Amniotic epithelial cell (primary cell): ENCODE measurements around the gene CACNA1D.
"Not testable (repeated sequence)": the region's sequence is repeated elsewhere in the genome, so short reads cannot be mapped to it uniquely, and the experiment has no call there.

Source experiments
- DNase-seq: peaks from one replicate; pipeline ENCODE4 v3.0.0-alpha.2; 2010; ENCODE audit warnings: low read depth

Gene CACNA1D

DNA sequence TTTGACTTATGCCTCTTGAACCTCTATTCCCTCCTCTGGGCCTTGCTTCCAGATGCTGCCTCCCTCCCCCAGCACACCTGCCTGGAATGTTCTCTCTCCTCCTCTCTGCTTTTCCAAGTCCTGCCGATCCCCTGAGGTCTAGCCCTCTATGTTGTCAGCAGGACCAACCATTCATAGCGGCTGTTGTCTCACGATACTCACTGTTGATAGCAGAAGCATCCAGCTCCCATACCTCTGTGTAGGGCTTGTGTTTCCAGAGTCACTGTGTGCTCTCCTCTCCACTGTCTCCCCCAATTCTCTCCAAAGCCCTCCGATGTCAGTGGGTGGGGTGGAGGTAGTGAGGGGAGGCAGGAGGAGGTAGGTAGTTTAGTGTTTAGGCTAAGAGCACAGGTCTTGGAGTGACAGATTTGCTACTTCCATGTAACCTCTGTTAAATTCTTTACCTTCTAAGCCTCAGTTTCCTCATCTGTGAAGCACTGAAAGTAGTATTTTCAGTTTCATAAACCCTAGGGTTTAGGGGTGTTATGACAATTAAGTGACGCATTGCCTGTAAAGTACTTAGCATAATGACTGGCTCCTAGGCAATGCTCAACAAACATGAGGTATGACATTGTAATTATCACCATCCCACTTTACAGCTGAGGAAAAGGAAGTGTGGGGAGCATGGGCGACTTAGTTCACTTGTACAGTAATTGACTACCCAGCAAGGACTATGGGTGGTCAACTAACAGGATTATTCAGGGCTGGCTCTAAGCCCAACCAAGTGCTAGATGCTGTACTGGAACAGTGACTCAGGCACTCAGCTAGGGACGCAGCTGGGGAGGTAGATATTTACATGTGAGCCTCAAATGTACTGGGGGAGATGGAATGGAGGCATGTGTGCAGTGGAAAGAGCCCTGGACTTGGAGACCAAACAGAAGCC is 122.8 kb downstream of the CACNA1D start:
- DNase-seq: no peak

DNA sequence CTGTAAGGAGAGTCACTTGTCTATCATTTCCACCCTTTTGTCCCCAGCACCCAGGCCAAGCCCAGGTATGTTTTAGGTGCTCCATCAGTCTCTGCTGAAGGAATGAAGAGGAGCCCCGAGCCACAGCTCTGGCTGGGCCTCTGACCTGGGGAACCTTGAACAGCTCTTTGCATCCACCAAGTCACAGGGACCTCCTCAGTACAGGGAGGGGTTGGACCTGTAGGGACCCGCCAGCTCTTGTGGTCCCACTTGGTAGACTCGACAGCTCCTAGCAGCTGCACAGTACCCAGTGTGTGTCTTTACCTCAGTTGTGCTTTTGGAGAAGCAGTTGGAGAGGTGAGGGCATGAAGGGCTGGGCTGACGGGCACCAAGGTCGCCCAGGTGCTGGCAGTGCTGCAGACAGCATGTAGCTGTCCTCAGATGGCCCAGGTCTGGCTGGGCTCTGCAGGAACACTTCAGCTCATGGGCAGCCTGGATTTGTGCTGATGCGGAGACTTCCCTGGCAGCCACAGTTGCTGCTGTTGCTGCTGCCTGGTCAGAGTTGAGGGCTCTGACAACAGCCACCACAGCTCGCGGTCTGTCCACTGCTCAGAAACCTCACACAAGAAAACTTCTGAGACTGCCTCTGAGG is 123.6 kb downstream of the CACNA1D start:
- DNase-seq: no peak

DNA sequence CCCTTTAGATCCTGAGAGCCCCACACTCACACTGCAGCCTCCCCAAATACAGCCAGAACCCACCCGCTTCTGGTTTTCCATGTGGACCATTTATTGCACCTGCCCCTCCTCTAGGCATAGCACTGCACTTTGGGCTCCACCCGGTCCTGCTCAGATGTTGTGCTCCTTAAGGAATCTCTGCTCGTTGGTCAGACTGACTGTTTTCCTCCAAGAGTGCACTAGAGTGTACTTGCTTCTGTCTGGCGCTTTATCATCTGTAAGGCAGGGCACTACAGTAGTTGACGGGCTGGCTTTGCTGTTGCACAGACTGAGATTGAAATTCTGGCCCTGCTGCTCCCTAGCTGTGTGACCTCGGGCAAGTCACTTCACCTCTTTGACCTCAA is 124.1 kb downstream of the CACNA1D start:
- DNase-seq: no peak

DNA sequence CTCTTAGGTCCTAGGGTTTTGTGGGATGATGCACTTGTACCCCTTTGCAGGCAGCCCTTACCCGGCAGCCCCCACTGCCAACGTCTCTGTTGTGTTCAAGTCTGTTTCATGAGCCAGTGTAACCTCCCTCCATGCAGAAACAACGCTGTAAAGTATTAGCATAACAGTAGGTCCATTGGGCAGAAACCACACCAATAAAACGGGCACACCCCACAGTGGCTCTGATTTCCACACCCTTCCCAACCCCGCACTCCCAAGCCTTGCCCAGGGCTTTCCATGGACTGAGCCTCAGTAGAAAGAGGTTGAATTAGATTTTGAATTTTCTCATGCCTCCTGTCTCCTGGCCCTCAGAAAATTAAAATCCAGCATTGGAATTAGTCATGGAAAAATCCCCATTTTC is 124.5 kb downstream of the CACNA1D start:
- no peak for DNase-seq

DNA sequence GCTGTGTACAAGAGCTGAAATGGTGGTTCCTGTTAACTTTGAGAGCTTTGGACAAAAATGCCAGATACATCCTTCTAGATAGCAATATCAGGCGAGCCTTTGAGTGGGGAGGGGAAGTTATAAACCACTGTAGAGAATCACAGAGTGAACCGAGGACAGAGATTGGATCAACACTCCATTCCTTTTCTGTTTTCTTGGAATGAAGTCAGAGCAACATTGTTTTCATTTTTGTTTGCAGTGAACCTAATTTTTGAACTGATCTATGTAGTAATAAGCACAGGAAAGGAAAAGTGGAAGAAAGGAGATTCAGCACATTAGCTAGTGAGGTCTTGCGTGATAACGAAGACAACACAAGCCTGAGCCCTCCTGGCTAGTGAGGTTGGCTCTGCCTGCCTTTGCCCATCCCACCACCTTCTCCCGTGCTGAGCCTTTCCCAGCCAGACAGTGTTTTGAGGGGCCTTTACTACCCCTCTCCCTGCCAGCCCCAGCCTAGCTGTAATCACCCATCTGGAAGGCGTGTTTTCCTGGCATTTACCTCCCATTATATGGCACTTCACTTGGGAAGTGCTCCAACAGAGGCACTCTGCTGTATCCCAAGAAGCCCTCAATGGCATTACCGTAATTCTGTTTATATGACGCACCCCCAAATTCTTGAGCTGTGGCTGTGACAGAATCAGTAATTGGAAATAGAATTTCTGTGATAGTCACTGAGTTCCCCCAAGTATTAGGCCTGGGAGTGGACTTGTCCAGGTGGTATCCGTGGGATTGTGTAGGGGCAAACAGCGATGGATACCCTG is 129.8 kb downstream of the CACNA1D start:
- DNase-seq: no peak

DNA sequence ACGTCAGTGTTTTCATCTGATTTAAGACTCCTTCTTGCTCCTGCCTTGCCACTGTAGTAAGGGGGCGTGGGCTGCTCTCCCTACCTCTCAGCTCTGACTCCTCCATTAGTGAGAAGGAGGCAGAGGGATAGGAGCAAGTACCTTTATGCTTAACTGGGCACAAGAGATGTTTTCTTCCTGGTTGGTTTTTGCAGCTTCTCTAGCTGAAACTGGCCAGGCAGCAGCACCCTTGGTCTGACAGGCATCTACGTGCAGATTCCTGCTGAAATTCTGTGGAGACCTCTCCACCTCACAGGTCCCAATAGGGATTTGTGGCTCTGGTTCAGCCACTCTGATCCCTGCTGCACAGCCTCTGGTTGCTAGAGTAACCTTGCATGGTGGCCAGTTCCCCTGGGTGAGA is 132.5 kb downstream of the CACNA1D start:
- DNase-seq: no peak

DNA sequence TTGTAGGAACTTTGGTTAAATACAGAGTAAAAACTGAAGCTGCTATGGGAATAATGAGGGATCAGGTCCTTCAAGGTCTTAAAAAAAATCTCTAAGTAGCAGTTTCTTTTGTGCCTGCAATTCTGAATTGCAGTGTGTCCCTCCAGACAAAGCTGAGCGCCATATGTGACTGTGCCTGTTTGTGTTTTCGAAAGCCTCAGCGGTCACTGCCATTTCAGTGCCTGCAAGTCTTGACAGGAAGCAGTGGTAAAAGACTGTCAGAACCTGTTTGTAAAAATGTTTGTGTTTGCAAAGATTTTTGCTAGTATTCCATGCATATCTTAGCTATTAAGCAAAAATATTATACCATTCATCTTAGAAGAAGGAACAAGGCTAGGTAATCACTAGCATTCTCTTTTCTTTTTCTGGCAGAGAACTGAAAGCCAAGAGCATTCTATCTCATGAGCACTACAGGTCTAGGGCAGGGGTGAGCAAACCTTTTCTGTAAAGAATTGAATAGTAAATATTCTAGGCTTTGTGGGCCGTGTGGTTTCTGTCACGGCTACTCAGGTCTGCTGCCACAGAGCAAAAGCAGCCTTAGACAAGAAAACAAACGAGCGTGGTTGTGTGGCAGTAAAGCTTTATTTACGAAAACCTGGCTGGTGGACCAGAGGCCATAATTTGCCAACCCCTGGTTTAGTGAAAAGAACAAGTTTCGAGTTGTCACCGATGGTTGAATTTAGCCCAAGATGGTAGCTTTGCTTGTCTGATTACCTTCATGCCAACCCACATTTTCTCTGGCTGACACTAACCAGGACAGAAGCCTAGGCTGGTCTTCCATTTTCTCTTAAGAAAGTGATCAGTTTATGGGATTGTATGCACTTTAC is 134.4 kb downstream of the CACNA1D start:
- no peak for DNase-seq

DNA sequence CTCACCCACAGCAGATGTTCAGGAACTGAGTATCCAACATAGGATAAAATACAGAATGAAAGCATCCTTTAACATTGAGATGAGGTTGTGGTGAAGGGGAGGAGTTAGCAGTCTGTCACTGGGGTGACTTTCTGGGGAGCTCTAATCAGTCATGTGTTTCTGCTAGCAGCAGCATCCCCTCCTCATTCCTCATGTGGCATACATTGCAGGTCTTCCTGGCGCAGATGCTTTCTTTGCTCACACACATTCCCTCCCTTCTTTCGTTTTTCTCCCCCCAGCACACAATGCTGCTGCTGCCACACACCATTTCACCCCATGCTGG is 135.0 kb downstream of the CACNA1D start:
- DNase-seq: no peak

DNA sequence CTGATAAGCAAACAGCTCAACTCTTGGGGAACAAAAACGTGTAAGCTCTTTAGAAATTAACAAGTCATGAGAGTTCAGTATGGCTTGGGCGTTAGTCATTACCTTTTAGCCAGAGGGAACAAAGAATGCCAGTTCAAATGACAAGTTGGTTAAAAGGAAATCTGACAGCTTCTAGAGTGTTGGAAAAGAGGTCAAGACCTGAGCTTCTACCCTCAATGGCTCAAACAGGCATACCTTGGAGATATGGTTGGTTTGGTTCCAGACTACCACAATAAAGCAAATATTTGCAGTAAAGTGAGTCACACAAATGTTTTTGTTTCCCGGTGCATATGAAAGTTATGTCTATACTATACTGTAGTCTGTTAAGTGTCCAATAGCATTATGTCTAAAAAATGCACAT is 136.1 kb downstream of the CACNA1D start:
- DNase-seq: no peak

DNA sequence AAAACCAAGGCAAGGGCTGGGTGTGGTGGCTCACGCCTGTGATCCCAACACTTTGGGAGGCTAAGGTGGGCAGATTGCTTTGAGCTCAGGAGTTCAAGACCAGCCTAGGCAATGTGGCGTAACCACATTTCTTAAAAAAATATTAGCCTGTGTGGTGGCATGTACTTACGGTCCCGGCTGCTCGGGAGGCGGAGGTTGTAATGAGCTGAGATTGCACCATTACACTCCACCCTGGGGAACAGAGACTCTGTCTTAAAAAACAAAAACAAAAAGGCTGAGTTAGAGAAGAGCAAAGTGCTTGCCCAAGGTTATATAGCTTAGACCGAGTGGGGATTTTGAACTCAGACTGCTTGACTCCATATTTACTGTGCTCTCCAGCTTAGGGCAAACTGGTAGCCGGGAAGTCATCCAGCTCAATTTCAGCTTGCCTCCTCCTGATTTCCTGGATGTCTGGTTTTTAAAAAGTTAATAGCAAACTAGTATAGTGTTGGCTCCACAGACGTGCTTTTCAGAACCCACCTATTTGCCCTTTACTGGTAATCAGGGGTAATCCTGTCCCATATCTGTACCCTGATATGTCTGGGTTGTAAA is 138.9 kb downstream of the CACNA1D start:
- no peak for DNase-seq

DNA sequence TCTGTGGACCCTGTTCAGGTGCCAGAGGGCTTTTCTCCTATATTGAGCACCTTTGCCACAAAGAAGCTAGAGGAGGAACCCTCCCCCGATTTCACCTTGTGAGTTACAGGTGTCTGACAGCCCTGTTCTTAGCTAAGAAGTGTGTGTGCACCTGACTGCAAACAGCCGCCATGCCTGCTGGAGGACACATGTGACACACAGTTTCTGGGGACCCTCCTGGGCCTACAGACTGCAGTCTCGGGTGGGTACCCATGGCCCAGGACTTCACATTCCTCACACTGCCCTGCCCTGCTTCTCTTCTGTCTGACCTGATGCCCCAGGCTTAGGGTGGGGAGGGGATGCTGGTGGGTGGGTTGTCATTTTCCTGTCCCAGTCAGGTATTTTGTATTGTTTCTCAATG is 140.6 kb downstream of the CACNA1D start:
- DNase-seq: no peak

DNA sequence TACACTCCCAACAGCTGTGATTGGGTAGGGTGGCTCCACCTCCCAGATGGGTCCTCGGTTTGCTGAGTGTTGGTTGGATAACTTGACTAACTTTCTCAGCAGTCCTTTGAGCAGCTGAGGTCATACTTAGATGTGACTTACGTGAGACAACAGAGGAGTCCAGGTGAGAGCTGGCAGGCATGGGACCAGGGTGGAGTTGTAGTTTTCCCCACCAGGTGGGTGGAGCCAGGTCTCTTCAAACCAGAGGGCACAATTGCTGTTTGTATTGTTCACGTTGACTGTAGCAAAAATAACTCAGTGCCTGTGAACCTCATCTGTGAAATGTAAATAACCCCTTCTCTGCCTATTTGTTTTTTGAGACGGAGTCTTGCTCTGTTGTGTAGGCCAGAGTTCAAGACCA is 144.4 kb downstream of the CACNA1D start:
- DNase-seq: not testable (repeated sequence)

DNA sequence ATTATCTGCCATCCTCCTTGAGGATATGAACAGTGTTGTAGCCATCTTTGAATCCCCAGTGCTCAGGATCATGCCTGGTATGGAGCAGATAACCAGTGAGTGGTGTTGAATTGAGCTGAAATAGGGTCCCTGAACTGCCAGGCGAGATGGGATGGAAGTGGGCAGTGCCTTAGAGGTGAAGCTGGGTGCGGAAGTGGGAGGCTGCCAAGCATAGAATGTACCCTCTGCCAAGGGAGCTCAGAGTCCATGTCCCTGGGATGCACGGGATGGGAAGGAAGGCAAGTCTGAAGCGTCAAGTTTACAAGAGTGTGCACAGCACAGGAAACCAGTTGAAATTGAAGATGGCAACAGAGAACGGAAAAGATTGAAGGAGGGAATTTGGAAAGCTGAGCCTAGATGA is 147.0 kb downstream of the CACNA1D start:
- DNase-seq: no peak

DNA sequence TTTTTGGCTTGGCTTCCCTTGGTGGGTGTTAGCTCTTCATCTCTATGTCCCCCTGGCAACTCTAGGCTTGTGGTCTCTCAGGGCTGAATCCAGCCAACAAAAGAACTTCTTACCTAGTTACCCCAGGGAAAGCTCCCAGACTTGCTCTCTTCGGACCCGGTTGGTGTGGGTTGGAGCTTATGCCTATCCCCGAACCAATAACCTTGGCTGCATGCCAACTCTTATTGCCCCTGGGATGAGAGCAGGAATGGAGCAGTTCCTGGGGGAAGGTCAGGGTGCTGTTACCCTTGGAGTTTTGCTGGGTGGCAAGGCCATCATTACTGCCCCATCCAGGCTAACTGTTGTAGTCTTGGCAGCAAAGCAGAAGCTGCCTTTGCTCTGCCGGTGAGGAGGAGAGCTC is 147.8 kb downstream of the CACNA1D start:
- no peak for DNase-seq

DNA sequence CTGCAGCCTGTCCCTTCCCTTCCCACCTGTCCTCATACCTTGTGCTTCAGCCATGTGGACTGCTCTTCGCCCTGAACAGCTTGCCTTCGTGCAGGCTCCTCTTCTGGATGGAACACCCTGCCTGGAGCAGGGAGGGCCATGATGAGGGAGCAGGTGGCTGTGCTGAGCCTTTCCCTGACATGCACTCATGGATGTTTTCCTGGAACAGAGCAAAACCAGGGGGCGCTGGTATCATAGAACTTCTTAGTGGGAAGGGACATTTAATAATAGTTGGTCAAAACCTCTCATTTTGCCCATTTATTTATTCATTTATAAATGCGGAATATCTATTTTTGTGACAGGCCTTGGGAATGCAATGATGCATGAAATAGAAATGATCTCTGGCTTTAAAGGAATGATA is 149.3 kb downstream of the CACNA1D start:
- DNase-seq: no peak

DNA sequence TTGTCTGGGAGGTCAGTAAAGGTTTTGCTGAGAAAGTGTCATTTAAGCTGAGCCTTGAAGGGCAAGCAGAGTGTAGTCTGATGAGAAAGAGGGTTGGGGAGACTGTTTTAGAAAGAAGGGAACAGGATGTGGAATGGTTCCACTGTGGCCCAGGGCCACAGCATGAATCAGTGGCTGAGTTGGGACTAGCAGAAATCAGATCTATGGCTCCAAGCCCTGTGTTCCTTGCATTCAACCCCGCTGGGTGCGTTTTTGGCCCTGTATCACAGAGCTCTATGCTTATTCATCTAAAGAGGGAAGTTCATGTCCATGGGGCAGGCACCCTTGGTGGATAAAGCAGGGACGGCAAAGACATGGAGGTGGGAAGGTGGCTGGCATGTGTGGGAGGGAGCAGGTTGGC is 151.3 kb downstream of the CACNA1D start:
- no peak for DNase-seq

DNA sequence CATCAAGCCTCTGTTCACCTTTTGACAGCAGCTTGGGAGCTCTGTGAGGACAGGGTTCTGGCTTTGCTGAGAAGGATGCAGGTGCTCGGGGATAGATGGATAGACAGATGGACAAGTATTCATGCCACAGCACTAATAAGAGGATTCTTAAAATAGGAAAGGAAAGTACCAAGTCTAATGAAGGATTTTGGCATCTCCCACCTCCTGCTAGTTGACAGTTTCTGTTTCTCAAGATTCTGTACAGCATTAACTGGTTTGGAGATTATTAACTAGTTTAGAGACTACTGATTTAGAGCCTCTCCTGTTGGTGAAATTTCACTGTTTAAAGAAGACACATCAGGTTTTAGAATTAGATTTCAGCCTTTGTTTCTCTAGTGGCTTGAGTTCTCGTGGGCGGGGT is 152.3 kb downstream of the CACNA1D start:
- DNase-seq: no peak

DNA sequence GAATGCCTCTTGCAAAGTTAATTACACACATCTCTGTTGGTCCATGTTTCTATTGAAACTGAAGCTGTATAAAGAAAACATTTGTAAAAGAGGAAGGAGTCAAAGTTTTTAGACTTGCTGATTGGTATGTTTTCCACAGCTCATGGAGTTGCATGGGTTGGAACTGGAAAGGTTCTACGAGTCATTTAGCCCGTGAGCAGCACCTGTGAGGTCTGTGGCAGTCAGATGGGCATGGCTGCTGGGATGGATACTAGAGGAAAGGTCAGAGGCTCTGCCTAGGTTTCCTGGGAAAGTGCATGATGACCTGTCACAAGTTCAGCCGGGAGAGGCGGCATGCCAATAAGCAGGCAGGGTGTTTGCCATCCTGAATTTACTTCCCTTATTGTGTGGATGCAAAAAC is 155.4 kb downstream of the CACNA1D start:
- no peak for DNase-seq

DNA sequence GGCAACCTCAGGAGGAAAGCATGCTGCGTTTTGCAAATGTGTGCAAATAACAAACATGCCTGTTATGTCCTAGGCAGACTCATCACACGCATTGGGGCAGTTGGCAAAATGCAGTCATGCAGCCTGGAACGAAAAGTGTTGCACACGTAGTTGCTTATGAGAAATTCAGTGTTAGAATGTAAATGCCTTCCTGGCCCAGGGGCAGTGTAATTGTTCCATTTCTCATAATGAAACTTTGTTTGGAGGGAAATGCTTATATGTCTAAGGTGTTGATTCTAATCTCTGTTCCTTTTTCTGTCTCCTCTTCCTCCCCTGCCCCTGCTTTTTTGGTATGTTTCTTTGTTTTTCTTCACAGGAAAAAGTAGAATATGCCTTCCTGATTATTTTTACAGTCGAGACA is 156.0 kb downstream of the CACNA1D start:
- no peak for DNase-seq

DNA sequence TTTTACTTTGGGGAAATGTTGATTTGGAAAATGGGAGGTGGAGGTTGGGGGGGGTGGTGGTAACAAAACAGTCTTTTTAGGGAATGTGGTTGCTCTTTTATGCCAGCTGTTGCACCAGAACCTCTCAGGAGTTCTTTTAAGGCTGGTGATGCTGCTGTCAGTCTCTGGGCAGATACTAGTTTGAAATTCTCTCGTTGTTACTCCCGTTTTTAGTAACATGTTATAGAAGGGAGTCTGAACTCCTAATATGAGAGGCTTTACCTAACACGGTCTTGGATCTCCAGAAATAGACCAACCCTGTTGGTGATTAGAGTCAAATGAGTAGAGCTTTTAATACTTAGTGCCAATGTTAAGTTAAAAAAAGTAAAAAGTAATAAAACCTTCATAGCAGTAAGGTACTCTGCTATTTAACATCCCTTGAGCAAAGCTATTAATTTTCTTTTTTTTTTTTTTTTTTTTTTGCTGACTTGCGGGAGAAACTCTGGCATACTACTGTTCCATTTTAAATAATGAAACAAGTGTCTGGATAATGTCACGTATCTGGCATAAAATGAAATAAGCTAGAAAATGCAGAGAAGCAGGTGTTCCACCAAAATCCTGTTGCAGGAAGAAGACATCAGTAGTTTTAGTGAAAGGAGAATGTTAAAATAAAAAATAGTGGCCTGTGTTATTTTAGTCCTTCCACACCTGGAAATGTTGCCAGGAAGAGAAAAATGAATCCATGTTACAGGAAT is 156.7 kb downstream of the CACNA1D start:
- no peak for DNase-seq

DNA sequence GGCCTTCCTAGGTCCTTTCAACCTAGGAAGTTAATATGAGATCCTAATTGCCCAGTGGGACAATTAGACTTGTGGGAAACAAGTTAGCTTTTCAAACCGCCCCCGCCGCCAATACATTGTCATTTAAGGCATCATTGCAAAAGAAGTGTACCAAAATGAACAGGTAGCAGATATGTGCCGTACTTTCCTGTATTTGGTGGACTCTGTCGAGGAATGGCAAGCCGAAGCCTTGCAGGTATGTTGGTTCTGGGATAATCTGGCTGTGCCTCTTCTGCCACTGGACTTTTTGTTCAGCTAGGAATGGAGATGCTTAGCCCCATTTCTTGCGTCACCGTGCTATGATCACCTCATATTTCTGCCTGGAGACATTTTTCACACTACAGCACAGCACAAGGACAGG is 157.5 kb downstream of the CACNA1D start:
- DNase-seq: no peak
